ENCODE data around the gene GOLGA8B. TPM values are rescaled to one million over a fixed set of nuclear protein-coding genes. Genes with fewer than 3 reads are reported as not detected.
A peak's percentile ranks its signal among the peaks of the same experiment; 100 is the strongest.

The GOLGA8B gene
- total RNA-seq, 1 donor from 2014 or later = 55.5 TPM

DNA sequence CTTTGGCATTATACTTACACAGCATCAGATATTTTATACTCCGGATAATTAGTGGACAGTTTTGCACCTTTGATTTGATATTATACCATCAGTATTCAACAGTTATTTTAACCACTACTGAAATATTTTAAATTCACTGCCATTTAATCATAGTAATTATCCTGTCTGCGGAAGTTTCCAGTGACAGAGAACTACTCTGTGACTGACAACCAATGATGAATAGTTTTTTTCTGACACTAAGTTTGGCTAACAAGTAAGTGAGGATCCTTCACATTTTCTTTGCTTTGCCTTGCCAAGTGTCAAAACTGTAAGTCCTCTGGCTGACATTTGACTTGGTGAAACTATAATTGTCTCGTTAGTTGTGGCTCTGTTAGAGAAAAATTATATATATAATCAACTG lies 30.5 kb upstream of the GOLGA8B start:
- TF ChIP-seq, protein P1, sequence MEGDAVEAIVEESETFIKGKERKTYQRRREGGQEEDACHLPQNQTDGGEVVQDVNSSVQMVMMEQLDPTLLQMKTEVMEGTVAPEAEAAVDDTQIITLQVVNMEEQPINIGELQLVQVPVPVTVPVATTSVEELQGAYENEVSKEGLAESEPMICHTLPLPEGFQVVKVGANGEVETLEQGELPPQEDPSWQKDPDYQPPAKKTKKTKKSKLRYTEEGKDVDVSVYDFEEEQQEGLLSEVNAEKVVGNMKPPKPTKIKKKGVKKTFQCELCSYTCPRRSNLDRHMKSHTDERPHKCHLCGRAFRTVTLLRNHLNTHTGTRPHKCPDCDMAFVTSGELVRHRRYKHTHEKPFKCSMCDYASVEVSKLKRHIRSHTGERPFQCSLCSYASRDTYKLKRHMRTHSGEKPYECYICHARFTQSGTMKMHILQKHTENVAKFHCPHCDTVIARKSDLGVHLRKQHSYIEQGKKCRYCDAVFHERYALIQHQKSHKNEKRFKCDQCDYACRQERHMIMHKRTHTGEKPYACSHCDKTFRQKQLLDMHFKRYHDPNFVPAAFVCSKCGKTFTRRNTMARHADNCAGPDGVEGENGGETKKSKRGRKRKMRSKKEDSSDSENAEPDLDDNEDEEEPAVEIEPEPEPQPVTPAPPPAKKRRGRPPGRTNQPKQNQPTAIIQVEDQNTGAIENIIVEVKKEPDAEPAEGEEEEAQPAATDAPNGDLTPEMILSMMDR (IDR thresholded peaks at IDR 0.05) = no peak
- H3K9me3 ChIP-seq = no peaks in the 10 kb centered on the region
- H3K4me1 ChIP-seq = no peaks in the 10 kb centered on the region
- ATAC-seq (no peak), DNase-seq (no peak)
- intact Hi-C loops (cut with DNase I) = no loop called here
- H3K4me3 ChIP-seq = no peak overlapping the region
- no peaks in the 10 kb centered on the region for H3K27me3 ChIP-seq (ENCODE audit: low read depth)
- H3K36me3 ChIP-seq = no peaks in the 10 kb centered on the region
- H3K27ac ChIP-seq = no peak overlapping the region

DNA sequence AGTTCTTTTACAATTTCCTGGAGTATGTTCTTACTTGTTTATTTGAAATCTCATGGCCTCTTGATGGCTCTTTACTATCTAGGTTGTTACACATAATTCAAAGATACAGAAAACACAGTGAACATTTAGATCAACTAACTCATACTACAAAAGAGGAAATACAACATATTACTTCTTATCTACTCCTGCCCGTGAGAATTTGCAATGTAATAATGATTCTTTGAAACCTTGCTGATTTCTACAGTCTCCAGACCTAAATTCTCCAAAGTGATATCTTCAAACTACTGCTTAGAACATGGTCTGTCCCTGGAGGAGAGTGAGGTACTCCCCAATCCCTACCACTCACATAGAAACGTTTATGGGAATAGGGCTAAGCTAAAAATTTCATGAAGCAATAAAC lies 29.9 kb upstream of the GOLGA8B start:
- Histone ChIP-seq H3K9me3 (no peaks in the 10 kb centered on the region), H3K4me3 (no peak overlapping the region), H3K27ac (no peak overlapping the region), H3K36me3 (no peaks in the 10 kb centered on the region), H3K4me1 (no peaks in the 10 kb centered on the region), H3K27me3 (ENCODE audit: low read depth) (no peaks in the 10 kb centered on the region)
- intact Hi-C loops (cut with DNase I) = no loop called here
- no peak for DNase-seq
- no peak for ATAC-seq
- TF ChIP-seq, protein P1 (IDR thresholded peaks at IDR 0.05) = no peak

DNA sequence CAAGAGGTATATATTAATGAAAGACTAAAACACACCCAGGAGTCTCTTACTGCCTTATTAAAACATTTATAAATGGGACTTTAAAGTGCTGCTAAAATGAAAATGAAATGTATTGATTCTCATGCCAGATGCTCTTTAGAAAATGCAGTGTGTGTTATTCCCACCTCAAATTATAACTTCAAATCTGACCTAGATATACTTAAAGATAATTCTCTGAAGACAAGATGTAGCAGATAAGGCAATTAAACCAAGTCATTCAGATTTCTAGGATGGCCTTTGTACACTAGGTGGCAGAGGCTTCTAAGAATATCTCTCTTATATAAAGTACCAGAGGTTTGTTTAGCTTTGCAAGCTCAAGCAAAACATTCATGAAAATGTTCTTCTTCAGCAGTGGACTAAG lies 26.9 kb upstream of the GOLGA8B start:
- Histone ChIP-seq H3K36me3 (no peaks in the 10 kb centered on the region), H3K27ac (no peak overlapping the region), H3K4me1 (no peaks in the 10 kb centered on the region), H3K27me3 (ENCODE audit: low read depth) (no peaks in the 10 kb centered on the region), H3K9me3 (no peaks in the 10 kb centered on the region), H3K4me3 (no peak overlapping the region)
- no peak for DNase-seq
- intact Hi-C loops (cut with DNase I) = no loop called here
- ATAC-seq = no peak
- TF ChIP-seq, protein P1 (IDR thresholded peaks at IDR 0.05) = peak; percentile 20

DNA sequence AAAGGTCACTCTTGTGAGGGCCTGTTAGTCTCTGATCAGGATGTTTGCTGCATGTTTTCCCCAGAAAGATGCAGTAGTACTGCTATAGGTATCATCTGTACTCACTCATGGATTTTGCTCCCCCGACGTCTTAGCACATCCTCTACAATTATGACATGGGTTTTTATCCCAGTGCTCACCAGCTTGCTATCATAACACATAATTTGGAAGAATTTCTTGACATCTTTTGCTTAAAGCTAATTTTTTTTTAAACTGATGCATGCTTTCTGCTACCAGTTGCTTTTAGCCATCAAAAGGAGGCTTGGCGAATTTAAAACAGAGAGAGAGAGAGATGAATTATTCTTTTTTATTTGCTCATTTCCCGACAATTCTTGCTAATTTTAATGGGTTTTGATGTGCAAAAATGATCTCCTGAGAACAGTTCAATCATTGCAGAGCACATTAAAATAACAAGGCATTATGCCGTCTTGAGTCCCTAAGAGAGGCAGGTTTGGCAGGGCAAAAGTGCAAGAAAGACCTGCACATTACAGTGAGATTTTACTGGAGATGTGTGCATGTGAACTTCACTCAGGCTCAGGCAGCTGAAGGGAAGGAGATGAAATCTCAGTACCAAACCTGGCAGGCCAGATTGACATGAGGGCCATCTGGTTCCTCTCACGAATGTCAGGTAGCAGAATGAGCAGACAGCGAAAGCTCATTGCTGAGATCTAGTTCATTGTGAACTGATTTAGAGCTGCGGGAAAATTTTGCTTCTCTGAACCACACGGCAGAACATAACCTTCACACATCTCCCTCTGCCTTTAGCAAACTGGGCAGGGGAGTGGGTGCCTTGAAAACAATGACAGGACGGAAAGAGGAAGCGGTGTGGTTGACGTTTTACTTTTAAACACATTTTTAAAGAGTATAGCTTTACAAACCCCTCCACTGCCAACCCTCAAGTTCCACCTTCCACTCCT lies 25.9 kb upstream of the GOLGA8B start:
- ATAC-seq (no peak), DNase-seq (no peak)
- H3K27ac ChIP-seq = no peak overlapping the region
- intact Hi-C loops (cut with DNase I) = no loop called here
- no peak overlapping the region for H3K4me3 ChIP-seq
- no peaks in the 10 kb centered on the region for H3K36me3 ChIP-seq
- no peaks in the 10 kb centered on the region for H3K27me3 ChIP-seq (ENCODE audit: low read depth)
- H3K9me3 ChIP-seq = no peaks in the 10 kb centered on the region
- no peaks in the 10 kb centered on the region for H3K4me1 ChIP-seq
- TF ChIP-seq, protein P1 (IDR thresholded peaks at IDR 0.05) = no peak

DNA sequence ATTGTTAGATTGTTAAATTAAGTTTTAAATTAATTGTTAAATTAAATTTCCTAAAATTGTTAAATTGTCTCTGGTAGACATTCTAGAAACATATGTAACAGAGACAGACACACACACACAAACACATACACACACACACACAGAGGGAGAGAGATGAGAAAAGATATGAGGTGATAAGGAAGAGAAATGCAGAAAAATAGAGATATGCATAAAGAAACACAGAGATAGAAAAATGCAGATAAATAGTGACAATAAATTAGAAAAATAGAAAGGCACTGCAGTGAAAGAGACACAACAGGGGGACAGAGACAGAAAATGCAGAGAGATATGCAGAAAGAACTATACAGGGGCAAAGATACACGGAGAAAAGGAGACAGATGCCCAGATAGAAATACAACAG lies 25.1 kb upstream of the GOLGA8B start:
- TF ChIP-seq, protein P1 (IDR thresholded peaks at IDR 0.05) = no peak
- Histone ChIP-seq H3K4me3 (no peak overlapping the region), H3K27ac (no peak overlapping the region), H3K36me3 (no peaks in the 10 kb centered on the region), H3K27me3 (ENCODE audit: low read depth) (no peaks in the 10 kb centered on the region), H3K9me3 (no peaks in the 10 kb centered on the region), H3K4me1 (no peaks in the 10 kb centered on the region)
- DNase-seq (no peak), ATAC-seq (no peak)
- intact Hi-C loops (cut with DNase I) = no loop called here
